H1 (cell line): ENCODE data around the gene HSDL2. TPM values are rescaled to one million over a fixed set of nuclear protein-coding genes. Genes with fewer than 3 reads are reported as not detected.

Experiments used
- ASH2L ChIP-seq: fragments of 200-600, 300-600 bp; sonication (generic); IDR thresholded peaks from one replicate; pipeline ENCODE4 v1.7.1; 2017; ENCODE audit warnings: low read length
- BRCA1 ChIP-seq: IDR thresholded peaks from 2 replicates; pipeline ENCODE4 v1.6.1; 2012; ENCODE audit warnings: low read depth, low read length, improper control_type of control experiment
- CBX5 ChIP-seq: fragments of 300-800, 300-1000 bp; sonication (generic); IDR thresholded peaks from 2 replicates; pipeline ENCODE4 v1.7.1; 2016; ENCODE audit warnings: antibody characterized with exemption, low read length, low read depth
- CHD1 ChIP-seq: IDR thresholded peaks from 2 replicates; pipeline ENCODE4 v1.6.1; 2012; ENCODE audit warnings: low read depth, low read length, improper control_type of control experiment
- FOSL1 ChIP-seq: IDR thresholded peaks from 2 replicates; pipeline ENCODE4 v1.6.1; 2011; ENCODE audit warnings: mild to moderate bottlenecking, low read depth, low read length, moderate library complexity; ENCODE audit not compliant: insufficient read depth
- GABPA ChIP-seq: IDR thresholded peaks from 2 replicates; pipeline ENCODE4 v1.6.1; 2011; ENCODE audit warnings: mild to moderate bottlenecking, low read length, moderate library complexity, borderline replicate concordance; ENCODE audit not compliant: insufficient read depth
- KDM1A ChIP-seq: fragments of 200-600, 300-600 bp; sonication (generic); IDR thresholded peaks from 2 replicates; pipeline ENCODE4 v1.7.1; 2016; ENCODE audit warnings: mild to moderate bottlenecking, low read length, borderline replicate concordance
- RXRA ChIP-seq: IDR thresholded peaks from 2 replicates; pipeline ENCODE4 v1.6.1; 2011; ENCODE audit warnings: low read depth, mild to moderate bottlenecking, low read length, moderate library complexity; ENCODE audit not compliant: insufficient read depth
- SP4 ChIP-seq: IDR thresholded peaks from 2 replicates; pipeline ENCODE4 v1.6.1; 2012; ENCODE audit warnings: low read length, inconsistent platforms
- SRF ChIP-seq: IDR thresholded peaks from 2 replicates; pipeline ENCODE4 v1.6.1; 2011; ENCODE audit warnings: mild to moderate bottlenecking, low read depth, low read length, moderate library complexity
- TEAD4 ChIP-seq: IDR thresholded peaks from 2 replicates; pipeline ENCODE4 v1.6.1; 2012; ENCODE audit warnings: low read depth, low read length, inconsistent platforms, mixed read lengths
- polyA plus RNA-seq, 7 experiments: library from polyadenylated mRNA; depleted of rRNA in 3 of 7; stranded (reverse) in 5 of 7; unstranded in 2 of 7; fragments of >200 nt in 5 of 7; fragments of 200-250 nt in 2 of 7; gene quantifications; 1 replicate in 5 of 7; 2 replicates in 1 of 7; 4 replicates in 1 of 7; pipeline versions ENCODE4 v1.2.1 to v1.2.3, GENCODE V29; 2011 to 2013; ENCODE audit warnings: missing spikeins in 2 of 7, mixed read lengths in 2 of 7
- total RNA-seq: library from RNA; stranded (reverse); fragmentation: NEBNext Ultra II Directional; extraction: Animal tissue kit (Norgen Biotek cat#: 25700); gene quantifications from 2 replicates; pipeline ENCODE4 v1.2.1, GENCODE V29; 2021
- TF ChIP-seq, protein P1 (sequence below): fragments of 300-600 bp; sonication (generic); IDR thresholded peaks from 2 replicates; pipeline ENCODE4 v1.7.1; 2012; ENCODE audit warnings: low read length, moderate library complexity, mild to moderate bottlenecking, inconsistent platforms; ENCODE audit not compliant: insufficient replicate concordance

The HSDL2 gene
- total and polyA plus RNA-seq, 2 of the 8 experiments (the other 6 are each of a cell fraction or from before 2014, with no cell fraction given) = 6.6 to 15.4 TPM

DNA sequence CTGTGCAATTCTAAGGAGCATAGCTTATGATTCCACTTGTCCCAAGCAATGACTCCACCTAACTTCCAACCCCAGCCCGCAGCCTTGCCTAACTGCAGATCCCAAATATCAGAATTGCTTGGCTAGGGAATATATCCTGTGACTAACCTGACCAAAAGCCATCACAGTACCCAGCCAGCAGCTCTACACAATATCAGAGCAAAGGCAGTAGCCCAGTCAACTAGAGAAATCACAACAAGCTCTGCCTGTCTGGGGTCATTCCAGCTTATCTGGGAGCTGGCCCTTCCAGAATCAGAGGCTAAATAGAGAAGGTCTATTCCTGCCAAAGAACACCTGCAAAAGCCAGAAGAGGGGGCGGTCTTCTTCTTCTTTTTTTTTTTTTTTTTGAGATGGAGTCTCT is 97.4 kb downstream of the HSDL2 start (continued):
- TF ChIP-seq, protein P1, sequence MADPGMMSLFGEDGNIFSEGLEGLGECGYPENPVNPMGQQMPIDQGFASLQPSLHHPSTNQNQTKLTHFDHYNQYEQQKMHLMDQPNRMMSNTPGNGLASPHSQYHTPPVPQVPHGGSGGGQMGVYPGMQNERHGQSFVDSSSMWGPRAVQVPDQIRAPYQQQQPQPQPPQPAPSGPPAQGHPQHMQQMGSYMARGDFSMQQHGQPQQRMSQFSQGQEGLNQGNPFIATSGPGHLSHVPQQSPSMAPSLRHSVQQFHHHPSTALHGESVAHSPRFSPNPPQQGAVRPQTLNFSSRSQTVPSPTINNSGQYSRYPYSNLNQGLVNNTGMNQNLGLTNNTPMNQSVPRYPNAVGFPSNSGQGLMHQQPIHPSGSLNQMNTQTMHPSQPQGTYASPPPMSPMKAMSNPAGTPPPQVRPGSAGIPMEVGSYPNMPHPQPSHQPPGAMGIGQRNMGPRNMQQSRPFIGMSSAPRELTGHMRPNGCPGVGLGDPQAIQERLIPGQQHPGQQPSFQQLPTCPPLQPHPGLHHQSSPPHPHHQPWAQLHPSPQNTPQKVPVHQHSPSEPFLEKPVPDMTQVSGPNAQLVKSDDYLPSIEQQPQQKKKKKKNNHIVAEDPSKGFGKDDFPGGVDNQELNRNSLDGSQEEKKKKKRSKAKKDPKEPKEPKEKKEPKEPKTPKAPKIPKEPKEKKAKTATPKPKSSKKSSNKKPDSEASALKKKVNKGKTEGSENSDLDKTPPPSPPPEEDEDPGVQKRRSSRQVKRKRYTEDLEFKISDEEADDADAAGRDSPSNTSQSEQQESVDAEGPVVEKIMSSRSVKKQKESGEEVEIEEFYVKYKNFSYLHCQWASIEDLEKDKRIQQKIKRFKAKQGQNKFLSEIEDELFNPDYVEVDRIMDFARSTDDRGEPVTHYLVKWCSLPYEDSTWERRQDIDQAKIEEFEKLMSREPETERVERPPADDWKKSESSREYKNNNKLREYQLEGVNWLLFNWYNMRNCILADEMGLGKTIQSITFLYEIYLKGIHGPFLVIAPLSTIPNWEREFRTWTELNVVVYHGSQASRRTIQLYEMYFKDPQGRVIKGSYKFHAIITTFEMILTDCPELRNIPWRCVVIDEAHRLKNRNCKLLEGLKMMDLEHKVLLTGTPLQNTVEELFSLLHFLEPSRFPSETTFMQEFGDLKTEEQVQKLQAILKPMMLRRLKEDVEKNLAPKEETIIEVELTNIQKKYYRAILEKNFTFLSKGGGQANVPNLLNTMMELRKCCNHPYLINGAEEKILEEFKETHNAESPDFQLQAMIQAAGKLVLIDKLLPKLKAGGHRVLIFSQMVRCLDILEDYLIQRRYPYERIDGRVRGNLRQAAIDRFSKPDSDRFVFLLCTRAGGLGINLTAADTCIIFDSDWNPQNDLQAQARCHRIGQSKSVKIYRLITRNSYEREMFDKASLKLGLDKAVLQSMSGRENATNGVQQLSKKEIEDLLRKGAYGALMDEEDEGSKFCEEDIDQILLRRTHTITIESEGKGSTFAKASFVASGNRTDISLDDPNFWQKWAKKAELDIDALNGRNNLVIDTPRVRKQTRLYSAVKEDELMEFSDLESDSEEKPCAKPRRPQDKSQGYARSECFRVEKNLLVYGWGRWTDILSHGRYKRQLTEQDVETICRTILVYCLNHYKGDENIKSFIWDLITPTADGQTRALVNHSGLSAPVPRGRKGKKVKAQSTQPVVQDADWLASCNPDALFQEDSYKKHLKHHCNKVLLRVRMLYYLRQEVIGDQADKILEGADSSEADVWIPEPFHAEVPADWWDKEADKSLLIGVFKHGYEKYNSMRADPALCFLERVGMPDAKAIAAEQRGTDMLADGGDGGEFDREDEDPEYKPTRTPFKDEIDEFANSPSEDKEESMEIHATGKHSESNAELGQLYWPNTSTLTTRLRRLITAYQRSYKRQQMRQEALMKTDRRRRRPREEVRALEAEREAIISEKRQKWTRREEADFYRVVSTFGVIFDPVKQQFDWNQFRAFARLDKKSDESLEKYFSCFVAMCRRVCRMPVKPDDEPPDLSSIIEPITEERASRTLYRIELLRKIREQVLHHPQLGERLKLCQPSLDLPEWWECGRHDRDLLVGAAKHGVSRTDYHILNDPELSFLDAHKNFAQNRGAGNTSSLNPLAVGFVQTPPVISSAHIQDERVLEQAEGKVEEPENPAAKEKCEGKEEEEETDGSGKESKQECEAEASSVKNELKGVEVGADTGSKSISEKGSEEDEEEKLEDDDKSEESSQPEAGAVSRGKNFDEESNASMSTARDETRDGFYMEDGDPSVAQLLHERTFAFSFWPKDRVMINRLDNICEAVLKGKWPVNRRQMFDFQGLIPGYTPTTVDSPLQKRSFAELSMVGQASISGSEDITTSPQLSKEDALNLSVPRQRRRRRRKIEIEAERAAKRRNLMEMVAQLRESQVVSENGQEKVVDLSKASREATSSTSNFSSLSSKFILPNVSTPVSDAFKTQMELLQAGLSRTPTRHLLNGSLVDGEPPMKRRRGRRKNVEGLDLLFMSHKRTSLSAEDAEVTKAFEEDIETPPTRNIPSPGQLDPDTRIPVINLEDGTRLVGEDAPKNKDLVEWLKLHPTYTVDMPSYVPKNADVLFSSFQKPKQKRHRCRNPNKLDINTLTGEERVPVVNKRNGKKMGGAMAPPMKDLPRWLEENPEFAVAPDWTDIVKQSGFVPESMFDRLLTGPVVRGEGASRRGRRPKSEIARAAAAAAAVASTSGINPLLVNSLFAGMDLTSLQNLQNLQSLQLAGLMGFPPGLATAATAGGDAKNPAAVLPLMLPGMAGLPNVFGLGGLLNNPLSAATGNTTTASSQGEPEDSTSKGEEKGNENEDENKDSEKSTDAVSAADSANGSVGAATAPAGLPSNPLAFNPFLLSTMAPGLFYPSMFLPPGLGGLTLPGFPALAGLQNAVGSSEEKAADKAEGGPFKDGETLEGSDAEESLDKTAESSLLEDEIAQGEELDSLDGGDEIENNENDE = no peak
- TF ChIP-seq SP4 (no peak), CBX5 (no peak), CHD1 (no peak), SRF (no peak), RXRA (no peak), FOSL1 (no peak), GABPA (no peak), TEAD4 (no peak), KDM1A (no peak), ASH2L (no peak), BRCA1 (no peak)
